CD4-positive, alpha-beta T cell treated with Interleukin-4 for 1 hour (primary cell): ENCODE data around the gene CARD11.
A peak's percentile ranks its signal among the peaks of the same experiment; 100 is the strongest.

Experiments used
- DNase-seq, 2 donors: peaks; one replicate each; pipeline ENCODE4 v3.0.0-alpha.2; 2020 to 2022

Gene CARD11

DNA sequence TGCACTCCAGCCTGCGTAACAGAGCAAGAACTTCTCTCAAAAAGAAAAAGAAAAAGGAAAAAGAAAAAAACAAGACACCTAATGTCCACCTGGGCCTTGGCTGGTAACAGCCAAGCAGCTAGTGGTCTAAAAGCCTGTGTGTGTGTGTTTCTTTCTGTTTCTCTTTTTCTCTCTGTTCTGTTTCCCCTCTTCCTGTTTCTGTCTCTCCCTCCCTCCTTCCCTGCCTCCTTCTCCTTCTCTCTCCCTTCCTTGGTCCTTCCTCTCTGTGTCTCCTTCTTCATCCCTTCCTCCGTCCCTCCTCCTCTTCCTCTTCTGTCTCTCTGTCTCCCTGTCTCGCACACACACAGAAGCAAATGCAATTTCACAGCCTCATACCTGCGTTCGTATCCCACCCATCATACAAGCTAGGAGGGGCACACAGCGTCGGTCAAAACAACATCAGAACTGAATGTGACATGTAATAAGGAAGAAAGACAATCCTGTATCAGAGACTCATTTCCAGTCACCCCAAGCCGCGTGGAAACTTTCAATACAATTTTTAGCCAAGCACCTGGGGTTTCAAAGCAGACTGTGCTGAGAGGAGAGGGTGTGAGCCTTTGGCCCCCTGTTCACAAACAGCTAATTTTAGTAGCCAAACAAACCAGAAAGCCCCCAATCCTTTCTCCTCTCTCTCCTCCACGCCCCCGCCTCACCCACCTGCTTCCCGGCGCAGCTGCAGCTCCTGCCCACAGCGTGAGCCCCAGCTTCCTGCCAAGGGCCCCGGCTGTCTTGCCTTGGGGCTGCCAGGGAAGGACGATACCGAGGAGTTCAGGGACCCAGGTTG is 149.3 kb downstream of the CARD11 start:
- DNase-seq: peak; percentile 37 to 39

DNA sequence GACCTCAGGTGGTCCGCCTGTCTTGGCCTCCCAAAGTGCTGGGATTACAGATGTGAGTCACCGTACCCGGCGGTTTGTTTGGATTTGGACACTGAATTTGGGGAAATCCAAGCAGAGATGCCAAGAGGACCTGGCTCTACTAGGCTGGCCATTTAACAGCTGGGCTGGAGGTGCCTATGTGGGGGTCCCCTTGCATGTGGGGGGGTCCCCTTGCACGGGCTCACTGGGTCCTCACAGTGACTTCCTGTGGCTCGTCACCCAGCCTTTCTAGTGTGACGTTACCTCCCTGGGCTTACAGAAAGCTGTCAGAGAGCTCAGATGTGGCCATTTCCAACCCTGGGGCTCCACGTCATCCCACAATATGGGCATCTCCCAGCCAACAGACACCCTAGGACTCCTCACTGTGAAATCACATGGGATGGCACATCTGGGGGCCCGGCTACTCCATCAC is 150.2 kb downstream of the CARD11 start:
- no peak for DNase-seq

DNA sequence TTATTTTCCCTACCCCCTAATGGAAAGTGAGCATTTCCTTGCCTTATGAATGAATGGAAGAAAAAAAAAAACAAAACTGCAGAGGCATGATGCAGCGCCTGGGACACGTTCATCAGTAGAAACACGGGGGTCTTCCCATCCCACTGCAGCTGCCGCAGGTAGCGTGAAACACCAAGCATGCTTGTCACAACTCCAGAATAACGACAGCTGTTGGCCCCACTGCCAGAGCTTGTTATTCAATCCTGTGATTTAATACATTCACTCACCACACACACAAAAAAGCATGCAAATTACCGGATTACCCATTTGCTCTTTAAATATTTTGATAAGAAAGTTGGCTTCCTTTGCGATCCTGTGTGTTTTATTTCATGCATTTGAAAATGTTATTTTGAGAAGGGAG is 151.1 kb downstream of the CARD11 start:
- no peak for DNase-seq

DNA sequence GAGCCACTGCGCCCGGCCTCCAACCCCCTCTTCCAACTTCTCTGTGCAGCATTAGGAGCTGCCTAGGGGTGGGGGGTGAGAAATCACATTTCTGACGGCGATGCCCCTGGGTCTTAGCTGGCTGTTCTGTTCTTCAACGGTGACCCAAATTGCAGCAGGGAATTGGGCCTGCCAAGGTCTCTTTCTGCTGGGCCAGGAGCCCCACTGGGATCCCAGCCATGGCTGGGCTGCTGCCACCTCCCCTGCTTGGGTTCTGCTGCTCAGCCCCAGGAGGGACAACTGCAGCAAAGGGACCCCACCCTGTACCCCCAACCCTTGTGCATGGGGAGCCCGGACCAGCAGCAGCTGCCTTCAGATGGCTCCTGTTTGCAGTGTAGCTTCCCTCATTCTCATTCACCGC is 155.9 kb downstream of the CARD11 start:
- no peak for DNase-seq

DNA sequence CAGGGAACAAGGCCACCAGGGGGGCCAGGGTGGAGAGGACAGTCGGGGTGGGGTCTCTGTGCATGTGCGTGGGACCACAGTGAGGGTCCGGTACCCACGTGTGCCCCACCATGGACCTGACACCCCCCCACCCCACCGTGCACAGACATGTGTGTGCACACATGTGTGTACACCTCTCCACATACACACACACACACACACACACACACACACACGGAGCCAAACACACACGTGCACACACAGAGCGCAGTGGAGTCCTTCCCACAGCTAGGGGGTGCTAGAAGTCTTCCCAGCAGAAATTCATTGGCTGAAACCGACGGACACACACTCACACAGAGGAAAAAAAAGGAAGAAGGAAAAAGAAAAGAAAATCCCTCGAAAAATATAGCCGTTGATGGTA is 156.8 kb downstream of the CARD11 start:
- peak; percentile 72 to 76 for DNase-seq

DNA sequence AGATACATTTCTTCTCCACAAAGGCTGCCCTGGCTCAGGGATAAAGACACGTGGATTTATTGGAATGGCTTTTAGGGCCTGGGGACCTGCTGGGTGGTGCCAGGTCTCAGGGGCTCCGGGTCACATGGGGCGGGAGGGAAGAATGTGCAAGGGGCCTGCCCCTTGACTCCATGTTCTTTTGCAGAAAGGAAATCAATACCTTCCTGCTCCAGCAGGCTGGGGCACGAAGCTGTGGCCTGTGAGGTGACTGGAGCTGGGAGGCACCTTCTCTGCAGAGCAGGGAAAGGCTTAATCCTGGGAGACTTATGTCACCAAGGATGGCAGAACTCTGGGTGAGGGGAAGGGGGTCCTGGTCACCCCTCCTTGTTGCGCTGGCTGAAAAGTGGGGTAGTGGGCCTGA is 157.3 kb downstream of the CARD11 start:
- no peak for DNase-seq

DNA sequence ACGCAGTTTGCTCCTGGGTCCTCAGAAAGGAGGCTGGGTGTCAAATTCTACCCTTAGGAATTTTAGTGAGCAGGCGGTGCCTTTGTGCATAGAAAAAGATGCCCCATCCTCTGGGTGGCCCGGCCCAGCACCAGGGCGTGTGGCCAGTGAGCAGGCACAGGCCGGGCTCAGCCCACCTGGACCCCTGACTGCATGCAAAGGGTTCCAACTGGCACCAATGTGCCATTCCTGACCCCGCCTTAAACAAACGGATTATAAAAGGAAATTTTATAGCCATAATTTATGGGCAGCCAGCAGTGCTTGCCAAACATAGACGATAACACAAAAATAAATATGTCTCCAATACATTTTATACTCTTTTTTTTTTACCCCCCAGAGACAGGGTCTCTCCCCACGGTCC is 159.5 kb downstream of the CARD11 start:
- no peak for DNase-seq

DNA sequence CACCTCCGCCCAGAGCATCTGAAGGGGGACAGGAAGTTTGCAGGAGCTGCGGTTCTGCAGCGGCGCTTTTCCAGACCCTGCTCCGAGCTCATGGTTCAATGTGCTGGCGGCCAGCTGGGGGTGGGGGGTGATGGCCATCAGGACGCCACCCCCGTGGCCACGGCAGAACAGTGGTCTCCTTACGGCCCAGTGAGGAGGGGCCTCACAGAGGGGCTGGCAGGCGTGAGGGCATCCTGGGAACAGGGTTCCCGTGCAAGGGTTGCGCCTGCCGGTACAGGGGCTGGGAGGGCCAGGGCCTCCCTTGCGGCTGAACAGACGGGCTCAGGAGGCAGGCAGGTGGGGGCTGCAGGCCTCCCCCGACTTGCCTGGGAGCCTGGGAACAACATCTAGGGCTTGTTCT is 160.6 kb downstream of the CARD11 start:
- DNase-seq: no peak

DNA sequence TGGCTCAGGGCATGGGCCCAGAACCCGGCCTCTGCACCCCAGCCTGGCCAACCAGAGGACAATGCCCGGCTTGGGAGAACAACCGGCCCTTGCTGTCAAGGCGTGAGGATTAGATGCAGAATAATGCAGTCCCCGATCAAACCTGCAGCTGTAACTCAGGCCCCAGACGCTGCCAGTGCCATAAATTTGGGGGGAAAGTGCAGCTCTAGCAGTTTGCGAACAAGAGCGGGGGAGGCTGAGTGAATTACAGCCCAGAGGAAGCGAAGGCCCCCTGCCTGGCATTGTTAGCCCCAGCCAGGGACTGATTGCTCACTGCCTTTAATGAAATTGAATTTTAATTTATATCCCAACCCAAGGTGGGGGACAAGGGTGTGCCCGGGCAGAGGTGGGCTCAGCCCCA is 161.6 kb downstream of the CARD11 start:
- DNase-seq: no peak

DNA sequence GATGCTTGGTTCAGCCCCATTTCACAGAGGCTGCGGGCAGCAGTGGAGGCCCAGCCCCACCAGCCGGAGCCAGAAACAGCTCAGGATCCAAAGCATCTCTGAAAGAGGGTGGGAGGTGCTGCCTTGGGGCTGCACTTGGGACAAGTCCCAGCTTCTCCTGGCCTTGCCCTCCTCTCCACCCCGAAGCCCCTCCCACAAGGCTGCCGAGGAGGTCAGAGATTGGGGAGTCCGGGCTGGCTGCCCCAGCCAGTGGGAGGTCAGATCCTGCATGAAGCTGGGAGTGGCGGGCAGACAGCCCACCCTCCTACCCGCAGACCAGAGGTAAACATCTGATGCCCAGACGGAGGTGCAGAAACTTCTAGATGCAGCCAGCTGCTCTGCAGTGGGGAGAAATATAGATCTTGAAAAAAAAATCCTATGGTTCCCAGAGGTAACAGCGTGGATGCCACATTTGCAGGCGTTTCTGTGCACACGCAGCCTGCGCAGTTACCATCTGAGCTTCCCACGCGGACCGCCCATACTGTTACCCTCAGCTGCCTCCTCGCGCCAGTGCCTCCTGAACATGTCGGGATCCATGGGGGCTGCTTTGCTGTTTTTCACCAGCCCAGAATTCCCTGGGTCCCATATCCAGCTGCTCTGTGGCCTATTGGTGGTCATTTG is 162.7 kb downstream of the CARD11 start:
- DNase-seq: no peak

DNA sequence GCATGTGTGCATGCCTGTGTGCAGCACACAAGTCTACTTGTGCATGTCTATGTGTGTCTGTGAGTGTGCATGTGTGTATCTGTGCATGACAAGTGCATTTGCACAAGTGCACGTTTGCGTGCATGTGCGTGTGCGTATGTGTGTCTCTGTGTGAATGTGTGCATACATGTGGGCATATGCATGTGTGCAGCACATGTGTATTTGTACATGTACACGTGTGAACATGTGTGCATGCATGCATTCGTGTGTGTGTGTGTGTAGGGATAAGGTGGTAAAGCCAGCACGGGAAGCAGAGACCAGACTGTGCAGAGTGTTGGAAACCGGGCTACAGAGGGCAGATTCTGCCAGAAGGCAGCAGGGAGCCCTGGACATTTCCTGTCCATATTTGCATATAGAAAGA is 163.6 kb downstream of the CARD11 start:
- DNase-seq: no peak

DNA sequence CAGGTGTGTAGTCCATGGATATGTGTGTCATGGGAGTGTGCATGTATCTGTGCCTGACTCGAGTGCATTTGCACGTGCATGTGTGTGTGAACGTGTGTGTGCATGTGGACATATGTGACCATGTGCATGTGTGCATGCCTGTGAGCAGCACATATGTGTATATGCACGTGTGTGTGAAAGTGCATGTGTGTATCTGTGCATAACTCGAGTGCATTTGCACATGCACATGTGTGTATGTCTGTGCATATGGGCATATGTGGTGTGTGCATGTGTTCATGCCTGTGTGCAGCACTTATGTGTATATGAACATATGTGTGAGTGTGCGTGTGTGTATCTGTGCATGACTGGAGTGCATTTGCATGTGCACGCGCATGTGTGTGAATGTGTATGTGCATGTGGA is 164.3 kb downstream of the CARD11 start:
- DNase-seq: no peak

DNA sequence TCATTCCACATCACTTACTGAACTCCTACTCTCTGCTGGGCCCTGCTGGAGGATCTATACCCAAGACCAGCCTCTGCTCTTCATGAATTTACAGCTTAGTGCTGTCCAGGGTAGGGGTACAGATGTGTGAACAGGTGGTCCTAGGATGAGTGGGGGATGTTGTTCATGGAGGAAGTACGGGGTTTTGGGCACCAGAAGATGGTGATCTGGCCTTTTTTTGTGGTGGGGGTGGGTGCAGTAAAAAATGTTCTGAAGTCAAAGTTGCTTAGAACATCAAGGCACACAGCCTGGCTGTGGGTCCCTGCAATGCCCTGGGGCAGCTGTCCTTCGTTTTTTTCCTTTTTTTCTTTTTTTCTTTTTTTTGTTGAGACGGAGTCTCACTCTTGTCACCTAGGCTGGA is 165.4 kb downstream of the CARD11 start:
- DNase-seq: no peak

DNA sequence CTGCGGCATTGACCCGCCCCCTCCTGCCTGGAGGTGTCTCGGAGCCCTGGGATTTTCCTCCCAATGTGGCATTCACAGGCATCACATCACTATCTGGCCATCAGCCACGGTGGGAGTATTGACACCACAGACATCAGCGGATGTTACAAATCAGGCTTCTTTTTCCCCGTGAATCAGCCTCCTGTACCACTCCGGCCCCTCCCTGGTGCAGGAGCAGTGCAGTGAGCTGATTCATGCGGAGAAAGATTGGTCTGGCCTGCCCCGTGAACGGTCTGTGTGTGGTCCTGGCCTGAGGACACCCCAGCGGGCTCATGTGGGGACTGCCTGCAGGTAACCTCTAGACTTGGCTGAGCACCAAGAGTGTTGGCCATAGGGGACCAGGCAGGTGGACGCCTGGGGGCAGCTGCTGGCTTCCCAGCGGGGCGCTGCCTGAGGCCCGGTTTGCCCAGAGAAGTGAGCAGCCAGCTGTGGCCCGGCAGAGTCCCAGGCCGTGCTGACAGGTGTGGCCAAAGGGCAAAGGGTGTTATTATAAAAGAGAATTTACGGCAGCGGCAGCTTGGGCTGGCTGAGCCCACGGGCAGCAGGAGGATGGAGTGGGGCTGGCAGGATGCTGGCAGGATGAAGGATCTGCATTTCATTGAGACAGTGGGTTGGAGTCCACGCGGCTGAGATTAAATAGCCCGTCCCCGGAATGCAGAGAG is 167.5 kb downstream of the CARD11 start:
- no peak for DNase-seq

DNA sequence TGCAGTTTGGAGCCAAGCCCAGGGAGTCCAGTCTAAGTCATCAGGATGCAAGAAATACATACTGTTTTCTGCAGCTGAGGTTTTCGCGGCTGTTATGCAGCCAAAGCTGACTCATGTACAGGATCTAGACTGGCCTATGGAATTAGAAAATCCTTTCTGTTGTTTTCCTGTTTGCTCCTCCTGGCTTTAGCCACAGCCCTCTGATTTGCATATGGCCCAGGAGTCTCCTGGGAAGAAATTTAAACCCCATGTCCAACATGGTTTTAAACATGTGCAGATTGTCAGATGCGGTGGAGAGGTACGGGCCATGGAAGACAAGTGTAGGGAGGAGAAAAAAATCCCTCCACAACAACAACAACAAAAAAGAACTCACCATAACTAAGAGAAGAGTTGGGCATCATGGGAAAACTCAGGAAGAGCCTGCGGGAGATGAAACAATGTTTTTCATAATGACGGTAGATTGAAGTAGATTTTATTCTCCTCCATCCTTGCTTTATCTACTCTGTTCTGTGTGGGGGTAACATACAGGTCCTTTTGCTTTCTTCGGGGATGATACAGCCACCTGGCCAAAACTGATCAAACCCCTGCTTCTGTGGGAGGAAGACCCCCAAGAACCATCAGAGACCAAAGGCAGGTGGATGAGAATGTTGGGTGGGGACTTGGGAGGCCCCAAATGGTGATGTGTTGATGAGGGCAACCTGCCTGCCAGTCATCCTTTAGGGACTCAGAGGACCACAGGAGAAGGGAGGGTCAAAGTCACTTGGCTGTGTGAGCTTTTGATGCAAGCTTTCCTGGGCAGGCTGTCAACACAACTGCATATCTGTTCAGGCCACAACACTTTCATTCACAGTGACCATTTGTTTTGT is 169.7 kb downstream of the CARD11 start:
- DNase-seq: no peak

DNA sequence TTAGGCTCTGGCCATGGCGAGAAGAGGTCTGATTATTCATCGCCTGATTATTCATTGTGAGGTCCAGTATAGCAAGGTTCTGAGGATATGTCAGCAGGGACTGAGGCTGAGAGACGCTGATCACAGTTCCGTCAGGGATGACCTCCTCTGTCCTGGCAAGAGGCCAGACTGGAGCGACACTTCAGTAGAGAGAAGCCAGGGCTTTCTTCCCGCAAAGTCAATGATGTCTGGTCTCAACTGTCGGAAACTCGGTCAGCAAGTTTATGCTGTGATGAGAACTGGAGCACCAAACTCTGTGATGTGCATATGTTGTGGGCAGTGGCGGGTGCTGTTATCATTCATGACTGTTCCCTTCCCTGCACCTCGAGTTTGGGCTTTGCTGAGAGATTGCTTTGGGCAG is 170.5 kb downstream of the CARD11 start:
- DNase-seq: no peak

DNA sequence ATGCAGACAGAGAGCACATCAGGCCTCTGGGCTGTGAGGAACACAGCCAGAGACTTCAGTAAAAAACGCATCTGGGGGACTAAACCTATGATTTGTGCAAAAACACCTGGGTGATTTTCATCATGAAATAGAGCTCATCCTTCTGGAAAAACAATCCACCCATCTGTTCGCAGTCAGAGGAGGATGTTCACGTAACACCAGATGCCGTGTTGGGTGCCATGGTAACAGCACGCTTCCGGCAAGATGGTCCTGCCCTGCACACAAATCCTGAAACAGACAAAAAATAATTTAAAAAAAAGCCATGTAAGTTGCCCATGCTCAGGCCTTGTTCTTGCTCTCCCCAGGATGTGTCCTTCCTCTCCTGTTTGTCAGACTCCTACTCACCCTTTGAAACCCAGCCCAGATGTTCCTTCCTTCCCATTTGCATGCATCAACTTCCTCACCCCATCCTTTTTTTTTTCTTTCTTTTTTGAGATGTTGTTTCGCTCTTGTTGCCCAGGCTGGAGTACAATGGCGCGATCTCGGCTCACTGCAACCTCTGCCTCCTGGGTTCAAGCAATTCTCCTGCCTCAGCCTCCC is 171.3 kb downstream of the CARD11 start:
- no peak for DNase-seq

DNA sequence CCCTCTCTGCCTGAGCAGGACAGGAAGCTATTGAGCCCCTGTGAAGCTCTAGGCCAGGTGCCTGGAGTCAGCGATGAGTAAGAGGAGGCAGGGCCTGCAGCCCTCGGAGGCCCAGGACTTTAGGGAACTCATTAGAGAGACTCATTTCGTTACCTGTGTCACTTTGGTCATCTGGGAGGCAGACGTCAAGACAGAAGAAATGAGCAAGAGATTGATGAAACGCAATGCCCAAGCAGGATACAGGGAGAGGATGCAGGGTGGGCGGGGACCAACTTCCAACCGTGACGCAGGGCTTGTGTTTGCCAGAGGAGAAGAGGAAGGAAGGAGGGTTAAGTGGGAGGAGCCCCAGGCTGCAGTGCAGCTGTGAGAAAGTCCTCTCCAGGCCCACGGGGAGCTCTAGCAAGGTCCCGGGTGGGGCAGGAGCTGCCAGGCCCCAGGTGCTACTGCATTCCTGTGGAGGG is 173.2 kb downstream of the CARD11 start:
- DNase-seq: peak; percentile 53 to 74

DNA sequence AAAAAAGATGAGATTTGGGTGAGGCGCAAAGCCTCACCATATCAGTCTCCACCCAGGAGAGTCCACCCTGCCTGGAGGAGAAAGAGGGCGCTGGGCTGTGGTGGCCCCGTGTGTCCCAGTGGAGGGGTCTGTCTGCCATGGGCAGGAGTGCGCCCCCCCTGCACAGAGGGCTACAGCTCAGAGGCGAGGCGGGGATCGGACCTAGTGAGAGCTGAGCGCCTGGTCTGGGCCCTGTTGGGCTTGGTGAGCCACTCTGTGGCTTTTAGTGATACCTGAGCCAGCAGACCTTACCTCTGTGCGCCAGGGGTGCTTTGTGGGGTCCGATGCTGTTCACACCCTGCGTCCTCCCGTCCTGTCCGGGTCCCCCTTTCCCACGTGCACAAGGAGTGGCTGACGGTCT is 173.7 kb downstream of the CARD11 start:
- no peak for DNase-seq

DNA sequence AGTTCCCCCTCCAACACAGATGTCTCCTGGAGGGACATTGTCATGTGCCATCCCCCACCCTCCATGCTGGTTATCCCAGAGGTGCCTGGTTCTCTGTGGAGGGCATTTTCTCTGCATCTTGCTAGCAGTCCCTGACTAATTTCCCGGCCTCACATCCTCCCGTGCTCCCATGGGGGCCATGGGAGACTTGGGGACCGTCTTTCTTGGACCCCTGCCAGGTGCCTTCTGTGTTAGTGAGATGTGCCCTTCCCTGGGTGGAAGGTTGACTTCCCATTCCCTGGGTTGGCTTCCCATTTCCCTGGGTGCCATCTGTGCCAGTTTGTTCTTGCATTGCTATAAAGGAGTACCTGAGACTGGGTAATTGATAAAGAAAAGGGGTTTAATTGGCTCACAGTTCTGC is 177.1 kb downstream of the CARD11 start:
- DNase-seq: no peak

DNA sequence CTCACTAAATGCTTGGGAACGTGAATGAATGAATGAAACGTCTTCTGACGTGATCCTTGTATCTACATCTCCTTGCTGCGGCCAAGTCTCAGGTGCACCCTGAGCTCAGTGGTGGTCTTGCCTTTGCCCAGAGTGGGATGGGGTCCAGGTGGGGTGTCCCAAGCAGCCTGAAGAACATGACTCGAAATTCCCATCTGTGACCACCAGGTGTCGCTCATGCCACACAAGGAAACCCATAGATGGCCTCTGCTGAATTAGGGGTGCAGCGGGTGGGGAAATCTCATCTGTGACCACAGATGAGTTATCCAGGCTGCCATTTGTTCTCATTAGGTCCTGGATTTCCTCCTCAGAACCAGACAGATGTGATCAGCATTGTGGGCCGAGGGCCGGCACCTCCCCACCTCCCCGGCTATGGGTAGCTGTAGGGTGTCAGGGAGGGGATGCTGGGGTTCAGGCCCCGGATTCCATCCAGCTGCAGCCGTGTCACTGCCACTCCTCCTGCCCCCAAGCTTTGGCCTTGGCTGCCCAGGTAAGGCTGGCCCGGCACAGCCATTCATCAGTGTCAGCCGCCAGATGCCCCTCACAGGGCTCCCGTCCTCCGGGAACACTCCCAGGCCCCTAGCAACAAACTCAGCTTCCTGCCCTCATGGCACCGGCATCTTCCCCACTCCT is 178.5 kb downstream of the CARD11 start:
- peak; percentile 78 for DNase-seq
